Caco-2 (cell line): Measurements from ENCODE around the gene YLPM1. TPM values are rescaled to one million over a fixed set of nuclear protein-coding genes. Genes with fewer than 3 reads are reported as not detected.

Source experiments
- BruUV-seq: library from RNA; stranded (reverse); fragments of 400-500 nt; replicated peaks from 2 replicates; lab custom pipeline; 2021; lab: Mats Ljungman, UMichigan
- CTCF ChIA-PET: fragments of 300-600 bp; sonication (Branson Sonifier 250); formaldehyde crosslinking; loops from one replicate; lab custom pipeline; 2022; ENCODE audit warnings: antibody characterized with exemption; lab: Charles Lee
- POLR2A ChIA-PET: fragments of 300-600 bp; sonication (Branson Sonifier 250); formaldehyde crosslinking; loops from one replicate; lab custom pipeline; 2022; ENCODE audit warnings: antibody characterized with exemption; lab: Charles Lee
- DNase-seq, 2 experiments: peaks; one replicate each; pipeline versions ENCODE4 v3.0.0 to v3.0.0-alpha.2; 2020 to 2022
- H3K27me3 ChIP-seq: replicated peaks from 2 replicates; pipeline ENCODE4 v1.6.0; 2011; ENCODE audit warnings: low read length; ENCODE audit not compliant: control insufficient read depth, insufficient read depth
- H3K36me3 ChIP-seq: 2 replicates; pipeline ENCODE4 v1.5.1; 2011; ENCODE audit warnings: low read length; ENCODE audit not compliant: control insufficient read depth, insufficient read depth
- H3K4me1 ChIP-seq: fragments of 250-450 bp; sonication (Bioruptor Pico); 2 replicates; pipeline ENCODE4 v1.5.1; 2020; ENCODE audit warnings: mild to moderate bottlenecking
- H3K4me3 ChIP-seq: 2 replicates; pipeline ENCODE4 v1.5.1; 2011; ENCODE audit warnings: low read depth, mild to moderate bottlenecking, control low read depth, low read length
- H3K9me3 ChIP-seq: fragments of 250-450 bp; sonication (Bioruptor Pico); 2 replicates; pipeline ENCODE4 v1.5.1; 2020; ENCODE audit warnings: mild to moderate bottlenecking, moderate library complexity
- H3K27ac Mint-ChIP-seq: one replicate; pipeline ENCODE4 v1.8.0; 2022; ENCODE audit warnings: mixed read lengths; ENCODE audit not compliant: unreplicated experiment
- H3K27me3 Mint-ChIP-seq: one replicate; pipeline ENCODE4 v1.8.0; 2022; ENCODE audit warnings: mixed read lengths; ENCODE audit not compliant: insufficient read depth, unreplicated experiment
- H3K36me3 Mint-ChIP-seq: one replicate; pipeline ENCODE4 v1.8.0; 2022; ENCODE audit warnings: mild to moderate bottlenecking, mixed read lengths; ENCODE audit not compliant: insufficient read depth, unreplicated experiment
- H3K4me1 Mint-ChIP-seq: one replicate; pipeline ENCODE4 v1.8.0; 2022; ENCODE audit warnings: low read depth, mixed read lengths; ENCODE audit not compliant: unreplicated experiment
- H3K4me3 Mint-ChIP-seq: one replicate; pipeline ENCODE4 v1.8.0; 2022; ENCODE audit warnings: mild to moderate bottlenecking, moderate library complexity, mixed read lengths; ENCODE audit not compliant: unreplicated experiment
- H3K9me3 Mint-ChIP-seq: one replicate; pipeline ENCODE4 v1.8.0; 2022; ENCODE audit warnings: mixed read lengths; ENCODE audit not compliant: unreplicated experiment
- CTCF ChIP-seq, 2 experiments: fragments of 200-600 bp in 1 of 2; IDR thresholded peaks; 1 replicate in 1 of 2; 2 replicates in 1 of 2; pipeline versions ENCODE4 v1.5.1 to v1.8.0; 2011 to 2022; ENCODE audit warnings: antibody characterized with exemption in 1 of 2, control low read depth in 1 of 2, inconsistent platforms in 1 of 2, low read depth in 1 of 2, low read length in 1 of 2, mild to moderate bottlenecking in 1 of 2, moderate library complexity in 1 of 2; ENCODE audit not compliant: insufficient read depth in 1 of 2, severe bottlenecking in 1 of 2, unreplicated experiment in 1 of 2
- intact Hi-C: fragments of 100-400 bp; cut with micrococcal nuclease; formaldehyde crosslinking; loops from one replicate; pipeline ENCODE4 v1.10.0; 2022; ENCODE audit not compliant: unreplicated experiment
- total RNA-seq: library from RNA; stranded (reverse); gene quantifications from 2 replicates; pipeline ENCODE4 v1.2.3, GENCODE V29; 2022

YLPM1 gene
- total RNA-seq, 1 experiment from 2014 or later = 65.0 TPM

GRCh38 chr14:74871819-74872218, 108.7 kb downstream of the YLPM1 start:
- Histone ChIP-seq H3K4me1 (no peaks in the 10 kb centered on the region), H3K9me3 (no peaks in the 10 kb centered on the region), H3K4me3 (no peak overlapping the region), H3K36me3 (no peaks in the 10 kb centered on the region), H3K27me3 (no peaks in the 10 kb centered on the region)
- Mint-ChIP-seq H3K4me3 (no peak overlapping the region), H3K36me3 (no peaks in the 10 kb centered on the region), H3K4me1 (no peaks in the 10 kb centered on the region), H3K27me3 (peaks cover 7% of the 10 kb centered on the region), H3K9me3 (no peaks in the 10 kb centered on the region), H3K27ac (no peak overlapping the region)
- DNase-seq = no peak
- no TSS peak for BruUV-seq
- TF ChIP-seq CTCF (IDR thresholded peaks at IDR 0.05; ENCODE audit: insufficient read depth in 1 of 2, low read depth in 1 of 2, low read length in 1 of 2, severe bottlenecking in 1 of 2, unreplicated experiment in 1 of 2) = no peak
- ChIA-PET CTCF (interaction anchor here (3.9 kb wide), 1 partner anchor 11 kb away, joined by 23 read pairs; no protein-coding TSS in a partner anchor), POLR2A (no interaction called here)
- intact Hi-C loops = no loop called here

- no peak overlapping the region for H3K4me3 Mint-ChIP-seq
- CTCF ChIA-PET = no interaction called here
- POLR2A ChIA-PET = no interaction called here
- no peaks in the 10 kb centered on the region for H3K9me3 Mint-ChIP-seq
- no TSS peak for BruUV-seq
- Histone ChIP-seq H3K4me3 (no peak overlapping the region), H3K4me1 (peaks cover 12% of the 10 kb centered on the region), H3K27me3 (no peaks in the 10 kb centered on the region), H3K36me3 (no peaks in the 10 kb centered on the region), H3K9me3 (no peaks in the 10 kb centered on the region)
- H3K36me3 Mint-ChIP-seq = no peaks in the 10 kb centered on the region
- intact Hi-C loops = no loop called here
- no peak for TF ChIP-seq CTCF (IDR thresholded peaks at IDR 0.05; ENCODE audit: insufficient read depth in 1 of 2, low read depth in 1 of 2, low read length in 1 of 2, severe bottlenecking in 1 of 2, unreplicated experiment in 1 of 2)
- H3K4me1 Mint-ChIP-seq = peaks cover 15% of the 10 kb centered on the region
- H3K27ac Mint-ChIP-seq = no peak overlapping the region
- H3K27me3 Mint-ChIP-seq = peaks cover 3% of the 10 kb centered on the region
- DNase-seq = no peak
These were observed 112.1 kb downstream of the YLPM1 start for GRCh38 chr14:74875204-74875603.

GRCh38 chr14:74875941-74876913, 113.1 kb downstream of the YLPM1 start, which contains the start of gene PROX2:
TSS of gene PROX2 (minus strand) at chr14:74876145. CDS start at chr14:74863834, 12,311 bp downstream.
- no peak for TF ChIP-seq CTCF (IDR thresholded peaks at IDR 0.05; ENCODE audit: insufficient read depth in 1 of 2, low read depth in 1 of 2, low read length in 1 of 2, severe bottlenecking in 1 of 2, unreplicated experiment in 1 of 2)
- H3K4me1 ChIP-seq = peaks cover 19% of the 10 kb centered on the region
- H3K9me3 ChIP-seq = no peaks in the 10 kb centered on the region
- POLR2A ChIA-PET = interaction anchor here (0.7 kb wide), 1 partner anchor 193 kb away, joined by 7 read pairs; the partner anchor contains the start of gene ZC2HC1C
- intact Hi-C loops = no loop called here
- Mint-ChIP-seq H3K27ac (no peak within 1 kb of the TSS), H3K27me3 (peaks cover 3% of the 10 kb centered on the region), H3K4me1 (peaks cover 15% of the 10 kb centered on the region), H3K4me3 (no peak within 1 kb of the TSS), H3K9me3 (no peaks in the 10 kb centered on the region), H3K36me3 (no peaks in the 10 kb centered on the region)
- no peaks in the 10 kb centered on the region for H3K36me3 ChIP-seq
- no TSS peak for BruUV-seq
- CTCF ChIA-PET = interaction anchor here (0.7 to 0.9 kb wide), 2 partner anchors 29 to 50 kb away, joined by 3 to 8 read pairs; no protein-coding TSS in a partner anchor
- H3K4me3 ChIP-seq = no peak within 1 kb of the TSS
- no peaks in the 10 kb centered on the region for H3K27me3 ChIP-seq
- no peak for DNase-seq
